ENCODE measurements around the gene FIG4. TPM values are rescaled to one million over a fixed set of nuclear protein-coding genes. Genes with fewer than 3 reads are reported as not detected.

FIG4 gene
- polyA plus RNA-seq, 1 of the 3 experiments (the other 2 are of a cell fraction), result 6.8 TPM

GRCh38 chr6:109759098-109759955 is 68.2 kb downstream of the FIG4 start:
- CTCF ChIA-PET, result interaction anchor here (0.6 kb wide), 2 partner anchors 25 to 116 kb away, joined by 3 read pairs; no protein-coding TSS in a partner anchor
- Histone ChIP-seq H3K36me3 (replicated peaks in 1 of 2; ENCODE audit: control insufficient read depth in 1 of 2, insufficient read depth in 2 of 2, low read length in 1 of 2) (no peaks in the 10 kb centered on the region), H3K27ac (ENCODE audit: low read depth in 2 of 2, low read length in 1 of 2) (no peak overlapping the region), H3F3A (replicated peaks; ENCODE audit: insufficient read depth) (no peaks in the 10 kb centered on the region), H3K4me1 (ENCODE audit: control insufficient read depth in 1 of 2, insufficient read depth in 2 of 2, low read depth in 1 of 2, low read length in 1 of 2) (no peaks in the 10 kb centered on the region; a peak in 2 of 4 replicates), H3K9me3 (no peaks in the 10 kb centered on the region; the same call in 1 of the 2 replicates), H3K9me2 (no peaks in the 10 kb centered on the region), H3K4me2 (no peak overlapping the region), H3K4me3 (ENCODE audit: low read depth in 2 of 2, low read length in 1 of 2) (no peak overlapping the region), H4K20me1 (ENCODE audit: insufficient read depth) (no peaks in the 10 kb centered on the region), H3K79me2 (ENCODE audit: insufficient read depth) (no peaks in the 10 kb centered on the region), H3K27me3 (ENCODE audit: insufficient read depth) (no peaks in the 10 kb centered on the region), H2AFZ (ENCODE audit: low read depth) (no peak overlapping the region), H3K9ac (no peak overlapping the region)
- TF ChIP-seq NFIC (IDR thresholded peaks at IDR 0.05; ENCODE audit: borderline replicate concordance) (no peak), FOSL2 (IDR thresholded peaks at IDR 0.05; ENCODE audit: borderline replicate concordance, low read depth) (no peak), SMC3 (IDR thresholded peaks at IDR 0.05; ENCODE audit: low read depth, low read length) (no peak), TCF12 (IDR thresholded peaks at IDR 0.05) (no peak)
- POLR2A ChIA-PET, result no interaction called here
- no peak for DNase-seq
- 90% methylated on average over 3 of the region's 3 CpGs for WGBS (ENCODE audit: low lambda C conversion rate)

GRCh38 chr6:109760208-109760607 is 69.1 kb downstream of the FIG4 start:
- H3K9ac ChIP-seq, result no peak overlapping the region
- POLR2A ChIA-PET, result no interaction called here
- TF ChIP-seq TCF12 (IDR thresholded peaks at IDR 0.05) (0 out of 2 replicates have a peak, but pooled peaks have one; percentile 7), PBX3 (IDR thresholded peaks at IDR 0.05) (no peak)
- peaks cover 0 to 2% of the 10 kb centered on the region in 2 experiments for H3K36me3 ChIP-seq (replicated peaks in 1 of 2; ENCODE audit: control insufficient read depth in 1 of 2, insufficient read depth in 2 of 2, low read length in 1 of 2)
- H3K4me2 ChIP-seq, result no peak overlapping the region
- CTCF ChIA-PET, result interaction anchor here (0.6 to 1.5 kb wide), 3 partner anchors 26 to 293 kb away, joined by 3 to 7 read pairs (median 3); no protein-coding TSS in a partner anchor
- no peaks in the 10 kb centered on the region; a peak in 2 of 4 replicates for H3K4me1 ChIP-seq (ENCODE audit: control insufficient read depth in 1 of 2, insufficient read depth in 2 of 2, low read depth in 1 of 2, low read length in 1 of 2)
- H3K27ac ChIP-seq (ENCODE audit: low read depth in 2 of 2, low read length in 1 of 2), result no peak overlapping the region
- H3K9me2 ChIP-seq, result no peaks in the 10 kb centered on the region
- H2AFZ ChIP-seq (ENCODE audit: low read depth), result no peak overlapping the region
- no peak overlapping the region for H3K4me3 ChIP-seq (ENCODE audit: low read depth in 2 of 2, low read length in 1 of 2)
- H3K79me2 ChIP-seq (ENCODE audit: insufficient read depth), result no peaks in the 10 kb centered on the region
- WGBS (ENCODE audit: low lambda C conversion rate), result 51% methylated on average over 2 of the region's 2 CpGs
- DNase-seq, result no peak
- no peaks in the 10 kb centered on the region for H3K27me3 ChIP-seq (ENCODE audit: insufficient read depth)
- no peaks in the 10 kb centered on the region for H4K20me1 ChIP-seq (ENCODE audit: insufficient read depth)
- H3K9me3 ChIP-seq, result no peaks in the 10 kb centered on the region; the same call in 1 of the 2 replicates
- no peaks in the 10 kb centered on the region for H3F3A ChIP-seq (replicated peaks; ENCODE audit: insufficient read depth)

- TF ChIP-seq CHD2 (IDR thresholded peaks at IDR 0.05; ENCODE audit: low read length, partially characterized antibody) (no peak), GABPA (IDR thresholded peaks at IDR 0.05; ENCODE audit: low read depth) (no peak), EZH2phosphoT487 (IDR thresholded peaks at IDR 0.05; ENCODE audit: borderline replicate concordance, low read depth) (no peak), RAD21 (IDR thresholded peaks at IDR 0.05; ENCODE audit: low read length) (no peak), NRF1 (IDR thresholded peaks at IDR 0.05; ENCODE audit: low read depth, low read length) (no peak), RCOR1 (IDR thresholded peaks at IDR 0.05; ENCODE audit: low read length) (no peak), EP300 (IDR thresholded peaks at IDR 0.05; ENCODE audit: borderline replicate concordance in 1 of 2, low read depth in 1 of 2, low read length in 1 of 2) (no peak)
- TF ChIP-seq, protein P1, sequence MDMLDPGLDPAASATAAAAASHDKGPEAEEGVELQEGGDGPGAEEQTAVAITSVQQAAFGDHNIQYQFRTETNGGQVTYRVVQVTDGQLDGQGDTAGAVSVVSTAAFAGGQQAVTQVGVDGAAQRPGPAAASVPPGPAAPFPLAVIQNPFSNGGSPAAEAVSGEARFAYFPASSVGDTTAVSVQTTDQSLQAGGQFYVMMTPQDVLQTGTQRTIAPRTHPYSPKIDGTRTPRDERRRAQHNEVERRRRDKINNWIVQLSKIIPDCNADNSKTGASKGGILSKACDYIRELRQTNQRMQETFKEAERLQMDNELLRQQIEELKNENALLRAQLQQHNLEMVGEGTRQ (IDR thresholded peaks at IDR 0.05; ENCODE audit: borderline replicate concordance, low read depth, low read length), result no peak
- TF ChIP-seq, protein P2, sequence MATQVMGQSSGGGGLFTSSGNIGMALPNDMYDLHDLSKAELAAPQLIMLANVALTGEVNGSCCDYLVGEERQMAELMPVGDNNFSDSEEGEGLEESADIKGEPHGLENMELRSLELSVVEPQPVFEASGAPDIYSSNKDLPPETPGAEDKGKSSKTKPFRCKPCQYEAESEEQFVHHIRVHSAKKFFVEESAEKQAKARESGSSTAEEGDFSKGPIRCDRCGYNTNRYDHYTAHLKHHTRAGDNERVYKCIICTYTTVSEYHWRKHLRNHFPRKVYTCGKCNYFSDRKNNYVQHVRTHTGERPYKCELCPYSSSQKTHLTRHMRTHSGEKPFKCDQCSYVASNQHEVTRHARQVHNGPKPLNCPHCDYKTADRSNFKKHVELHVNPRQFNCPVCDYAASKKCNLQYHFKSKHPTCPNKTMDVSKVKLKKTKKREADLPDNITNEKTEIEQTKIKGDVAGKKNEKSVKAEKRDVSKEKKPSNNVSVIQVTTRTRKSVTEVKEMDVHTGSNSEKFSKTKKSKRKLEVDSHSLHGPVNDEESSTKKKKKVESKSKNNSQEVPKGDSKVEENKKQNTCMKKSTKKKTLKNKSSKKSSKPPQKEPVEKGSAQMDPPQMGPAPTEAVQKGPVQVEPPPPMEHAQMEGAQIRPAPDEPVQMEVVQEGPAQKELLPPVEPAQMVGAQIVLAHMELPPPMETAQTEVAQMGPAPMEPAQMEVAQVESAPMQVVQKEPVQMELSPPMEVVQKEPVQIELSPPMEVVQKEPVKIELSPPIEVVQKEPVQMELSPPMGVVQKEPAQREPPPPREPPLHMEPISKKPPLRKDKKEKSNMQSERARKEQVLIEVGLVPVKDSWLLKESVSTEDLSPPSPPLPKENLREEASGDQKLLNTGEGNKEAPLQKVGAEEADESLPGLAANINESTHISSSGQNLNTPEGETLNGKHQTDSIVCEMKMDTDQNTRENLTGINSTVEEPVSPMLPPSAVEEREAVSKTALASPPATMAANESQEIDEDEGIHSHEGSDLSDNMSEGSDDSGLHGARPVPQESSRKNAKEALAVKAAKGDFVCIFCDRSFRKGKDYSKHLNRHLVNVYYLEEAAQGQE (IDR thresholded peaks at IDR 0.05; ENCODE audit: low read depth, low read length), result no peak
Measured at GRCh38 chr6:109762166-109762565, 71.1 kb downstream of the FIG4 start.

More at GRCh38 chr6:109762166-109762565, 71.1 kb downstream of the FIG4 start:
- Histone ChIP-seq H4K20me1 (ENCODE audit: insufficient read depth) (no peaks in the 10 kb centered on the region), H3K79me2 (ENCODE audit: insufficient read depth) (no peaks in the 10 kb centered on the region), H3K27me3 (ENCODE audit: insufficient read depth) (no peaks in the 10 kb centered on the region), H3K9me2 (no peaks in the 10 kb centered on the region), H3K9me3 (no peaks in the 10 kb centered on the region; the same call in 1 of the 2 replicates), H3K4me2 (no peak overlapping the region), H3K36me3 (replicated peaks in 1 of 2; ENCODE audit: control insufficient read depth in 1 of 2, insufficient read depth in 2 of 2, low read length in 1 of 2) (peaks cover 0 to 5% of the 10 kb centered on the region in 2 experiments), H3K4me3 (ENCODE audit: low read depth in 2 of 2, low read length in 1 of 2) (no peak overlapping the region), H3K4me1 (ENCODE audit: control insufficient read depth in 1 of 2, insufficient read depth in 2 of 2, low read depth in 1 of 2, low read length in 1 of 2) (no peaks in the 10 kb centered on the region; a peak in 2 of 4 replicates), H3K27ac (ENCODE audit: low read depth in 2 of 2, low read length in 1 of 2) (no peak overlapping the region), H3F3A (replicated peaks; ENCODE audit: insufficient read depth) (no peaks in the 10 kb centered on the region), H3K9ac (no peak overlapping the region), H2AFZ (ENCODE audit: low read depth) (no peak overlapping the region)
- no peak for DNase-seq
- 93% methylated on average over 2 of the region's 2 CpGs for WGBS (ENCODE audit: low lambda C conversion rate)
- POLR2A ChIA-PET, result no interaction called here
- CTCF ChIA-PET, result no interaction called here
